ENCODE data around the gene ZNF536.

GRCh38 chr19:30444686-30445232, 72.6 kb downstream of the ZNF536 start:
- TF ChIP-seq EZH2phosphoT487 (IDR thresholded peaks at IDR 0.05; ENCODE audit: low read length): no peak
- TF ChIP-seq, protein P1, sequence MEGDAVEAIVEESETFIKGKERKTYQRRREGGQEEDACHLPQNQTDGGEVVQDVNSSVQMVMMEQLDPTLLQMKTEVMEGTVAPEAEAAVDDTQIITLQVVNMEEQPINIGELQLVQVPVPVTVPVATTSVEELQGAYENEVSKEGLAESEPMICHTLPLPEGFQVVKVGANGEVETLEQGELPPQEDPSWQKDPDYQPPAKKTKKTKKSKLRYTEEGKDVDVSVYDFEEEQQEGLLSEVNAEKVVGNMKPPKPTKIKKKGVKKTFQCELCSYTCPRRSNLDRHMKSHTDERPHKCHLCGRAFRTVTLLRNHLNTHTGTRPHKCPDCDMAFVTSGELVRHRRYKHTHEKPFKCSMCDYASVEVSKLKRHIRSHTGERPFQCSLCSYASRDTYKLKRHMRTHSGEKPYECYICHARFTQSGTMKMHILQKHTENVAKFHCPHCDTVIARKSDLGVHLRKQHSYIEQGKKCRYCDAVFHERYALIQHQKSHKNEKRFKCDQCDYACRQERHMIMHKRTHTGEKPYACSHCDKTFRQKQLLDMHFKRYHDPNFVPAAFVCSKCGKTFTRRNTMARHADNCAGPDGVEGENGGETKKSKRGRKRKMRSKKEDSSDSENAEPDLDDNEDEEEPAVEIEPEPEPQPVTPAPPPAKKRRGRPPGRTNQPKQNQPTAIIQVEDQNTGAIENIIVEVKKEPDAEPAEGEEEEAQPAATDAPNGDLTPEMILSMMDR (IDR thresholded peaks at IDR 0.05; ENCODE audit: low read length): no peak
- TF ChIP-seq EZH2 (optimal IDR thresholded peaks at IDR 0.05; ENCODE audit: low read depth, low read length): no peak
